ENCODE data around the gene LRRFIP2.

Gene LRRFIP2

GRCh38 chr3:37024092-37024491 is 150.3 kb downstream of the LRRFIP2 start:
- Histone ChIP-seq H3K4me3 (replicated peaks; ENCODE audit: insufficient read depth, low read length) (no peak overlapping the region), H3K27ac (replicated peaks) (peak overlapping the region; percentile 68), H3K27me3 (ENCODE audit: insufficient read depth, poor library complexity, severe bottlenecking) (no peaks in the 10 kb centered on the region)
- DNase-seq (ENCODE audit: low read depth in 1 of 2, low spot score in 1 of 2) = peak in 1 of 2 experiments; percentile 17
- TF ChIP-seq GABPA (IDR thresholded peaks at IDR 0.05; ENCODE audit: low read depth) = no peak
- TF ChIP-seq SPI1 (IDR thresholded peaks at IDR 0.05; ENCODE audit: borderline replicate concordance, low read depth) = no peak
- TF ChIP-seq CTCF (IDR thresholded peaks at IDR 0.05; ENCODE audit: insufficient read depth, low read length) = no peak
- no peak for TF ChIP-seq POLR2AphosphoS5 (IDR thresholded peaks at IDR 0.05; ENCODE audit: low read depth)
- no peak for TF ChIP-seq REST (IDR thresholded peaks at IDR 0.05; ENCODE audit: insufficient replicate concordance, low read depth)

- no peaks in the 10 kb centered on the region for H3K27me3 ChIP-seq (ENCODE audit: insufficient read depth, poor library complexity, severe bottlenecking)
- no peak overlapping the region for H3K27ac ChIP-seq (replicated peaks)
- no peak for TF ChIP-seq GABPA (IDR thresholded peaks at IDR 0.05; ENCODE audit: low read depth)
- TF ChIP-seq REST (IDR thresholded peaks at IDR 0.05; ENCODE audit: insufficient replicate concordance, low read depth) = no peak
- no peak for TF ChIP-seq CTCF (IDR thresholded peaks at IDR 0.05; ENCODE audit: insufficient read depth, low read length)
- TF ChIP-seq SPI1 (IDR thresholded peaks at IDR 0.05; ENCODE audit: borderline replicate concordance, low read depth) = no peak
- TF ChIP-seq POLR2AphosphoS5 (IDR thresholded peaks at IDR 0.05; ENCODE audit: low read depth) = no peak
- H3K4me3 ChIP-seq (replicated peaks; ENCODE audit: insufficient read depth, low read length) = no peak overlapping the region
- DNase-seq (ENCODE audit: low read depth in 1 of 2, low spot score in 1 of 2) = no peak
Observed at GRCh38 chr3:37017683-37018082, 156.7 kb downstream of the LRRFIP2 start.

GRCh38 chr3:37016903-37017302 is 157.5 kb downstream of the LRRFIP2 start:
- Histone ChIP-seq H3K27ac (replicated peaks) (no peak overlapping the region), H3K4me3 (replicated peaks; ENCODE audit: insufficient read depth, low read length) (no peak overlapping the region), H3K27me3 (ENCODE audit: insufficient read depth, poor library complexity, severe bottlenecking) (no peaks in the 10 kb centered on the region)
- TF ChIP-seq SPI1 (IDR thresholded peaks at IDR 0.05; ENCODE audit: borderline replicate concordance, low read depth) = no peak
- TF ChIP-seq REST (IDR thresholded peaks at IDR 0.05; ENCODE audit: insufficient replicate concordance, low read depth) = no peak
- TF ChIP-seq POLR2AphosphoS5 (IDR thresholded peaks at IDR 0.05; ENCODE audit: low read depth) = no peak
- TF ChIP-seq GABPA (IDR thresholded peaks at IDR 0.05; ENCODE audit: low read depth) = no peak
- no peak for TF ChIP-seq CTCF (IDR thresholded peaks at IDR 0.05; ENCODE audit: insufficient read depth, low read length)
- no peak for DNase-seq (ENCODE audit: low read depth in 1 of 2, low spot score in 1 of 2)

All from HL-60 (cell line).